ENCODE data around the gene SOX5.

The SOX5 gene

DNA sequence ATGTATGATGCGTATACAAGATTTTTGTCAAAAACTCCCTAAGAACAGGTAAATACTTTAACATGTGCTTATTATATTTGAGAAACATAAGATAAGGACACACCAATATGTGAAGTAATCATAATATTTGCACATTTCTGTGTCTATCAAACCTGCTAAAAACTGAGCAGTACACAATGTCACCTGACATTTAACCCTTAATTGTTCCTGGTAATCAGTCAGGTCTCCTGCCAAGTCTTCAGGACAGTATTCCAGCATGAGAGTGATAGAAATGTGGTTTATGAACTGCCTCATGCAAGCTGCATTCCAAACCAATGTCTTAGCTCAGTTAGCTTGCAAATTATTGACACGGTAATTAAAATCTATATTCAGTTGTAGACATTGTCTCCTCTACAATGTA, 4.2 kb downstream of the SOX5 start:
- peaks cover 41% of the 10 kb centered on the region for H3K4me1 Mint-ChIP-seq
- no peak overlapping the region for H3K4me3 Mint-ChIP-seq
- DNase-seq = no peak
- no peaks in the 10 kb centered on the region for H3K9me3 Mint-ChIP-seq
- no peaks in the 10 kb centered on the region for H3K36me3 Mint-ChIP-seq (ENCODE audit: low read depth)
- no peak overlapping the region for H3K27ac Mint-ChIP-seq
- H3K27me3 Mint-ChIP-seq (ENCODE audit: low read depth, poor library complexity) = no peaks in the 10 kb centered on the region
- TF ChIP-seq, protein P1, sequence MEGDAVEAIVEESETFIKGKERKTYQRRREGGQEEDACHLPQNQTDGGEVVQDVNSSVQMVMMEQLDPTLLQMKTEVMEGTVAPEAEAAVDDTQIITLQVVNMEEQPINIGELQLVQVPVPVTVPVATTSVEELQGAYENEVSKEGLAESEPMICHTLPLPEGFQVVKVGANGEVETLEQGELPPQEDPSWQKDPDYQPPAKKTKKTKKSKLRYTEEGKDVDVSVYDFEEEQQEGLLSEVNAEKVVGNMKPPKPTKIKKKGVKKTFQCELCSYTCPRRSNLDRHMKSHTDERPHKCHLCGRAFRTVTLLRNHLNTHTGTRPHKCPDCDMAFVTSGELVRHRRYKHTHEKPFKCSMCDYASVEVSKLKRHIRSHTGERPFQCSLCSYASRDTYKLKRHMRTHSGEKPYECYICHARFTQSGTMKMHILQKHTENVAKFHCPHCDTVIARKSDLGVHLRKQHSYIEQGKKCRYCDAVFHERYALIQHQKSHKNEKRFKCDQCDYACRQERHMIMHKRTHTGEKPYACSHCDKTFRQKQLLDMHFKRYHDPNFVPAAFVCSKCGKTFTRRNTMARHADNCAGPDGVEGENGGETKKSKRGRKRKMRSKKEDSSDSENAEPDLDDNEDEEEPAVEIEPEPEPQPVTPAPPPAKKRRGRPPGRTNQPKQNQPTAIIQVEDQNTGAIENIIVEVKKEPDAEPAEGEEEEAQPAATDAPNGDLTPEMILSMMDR (IDR thresholded peaks at IDR 0.05) = no peak

- peak; percentile 15 for DNase-seq
- no peaks in the 10 kb centered on the region for H3K36me3 Mint-ChIP-seq (ENCODE audit: low read depth)
- H3K4me1 Mint-ChIP-seq = peaks cover 41% of the 10 kb centered on the region
- H3K27ac Mint-ChIP-seq = peak overlapping the region; percentile 10
- no peaks in the 10 kb centered on the region for H3K27me3 Mint-ChIP-seq (ENCODE audit: low read depth, poor library complexity)
- no peaks in the 10 kb centered on the region for H3K9me3 Mint-ChIP-seq
- peak overlapping the region; percentile 23 for H3K4me3 Mint-ChIP-seq
- TF ChIP-seq, protein P1 (IDR thresholded peaks at IDR 0.05) = no peak
Measured at GRCh38 chr12:23944067-23944466, 5.4 kb downstream of the SOX5 start.

DNA sequence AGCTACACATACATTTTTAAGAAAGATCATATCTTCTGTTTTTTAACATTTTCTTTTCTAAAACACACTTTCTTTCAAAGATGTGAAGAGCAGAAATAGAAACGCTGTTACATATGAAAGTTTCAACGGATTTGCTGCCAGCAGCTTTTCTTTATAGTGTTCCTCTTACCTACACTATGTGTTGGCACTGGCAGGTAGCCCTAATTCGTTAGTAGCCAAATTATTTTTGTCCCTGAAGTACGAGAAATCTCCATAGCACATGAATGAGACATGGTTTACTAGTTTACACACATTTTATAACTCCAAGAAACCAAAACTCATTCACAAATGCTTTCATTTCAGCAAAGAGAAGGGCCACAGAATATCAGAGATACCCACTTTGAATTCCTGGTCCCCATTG, 6.6 kb downstream of the SOX5 start:
- TF ChIP-seq, protein P1 (IDR thresholded peaks at IDR 0.05) = no peak
- no peak overlapping the region for H3K27ac Mint-ChIP-seq
- no peaks in the 10 kb centered on the region for H3K9me3 Mint-ChIP-seq
- H3K4me3 Mint-ChIP-seq = no peak overlapping the region
- H3K36me3 Mint-ChIP-seq (ENCODE audit: low read depth) = no peaks in the 10 kb centered on the region
- H3K27me3 Mint-ChIP-seq (ENCODE audit: low read depth, poor library complexity) = no peaks in the 10 kb centered on the region
- DNase-seq = no peak
- peaks cover 41% of the 10 kb centered on the region for H3K4me1 Mint-ChIP-seq

DNA sequence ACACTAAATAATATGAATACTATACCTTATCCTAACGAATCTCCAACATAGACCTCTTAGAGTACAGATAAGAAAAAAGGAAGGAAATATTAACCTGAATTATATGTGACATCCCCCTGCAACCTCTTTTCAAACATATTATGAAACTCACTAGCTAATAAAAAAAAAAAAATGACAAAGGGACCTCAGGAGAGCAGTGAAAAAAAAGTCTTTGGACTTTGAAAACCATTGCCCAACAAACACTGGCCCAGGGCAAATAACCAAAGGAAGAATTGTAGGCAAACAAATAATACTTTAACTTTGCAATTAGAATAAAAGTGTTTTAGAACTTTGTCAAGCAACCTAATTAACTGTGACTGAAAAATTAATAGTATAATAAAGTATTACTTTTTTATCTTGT, 7.7 kb downstream of the SOX5 start:
- TF ChIP-seq, protein P1 (IDR thresholded peaks at IDR 0.05) = no peak
- Mint-ChIP-seq H3K4me3 (no peak overlapping the region), H3K36me3 (ENCODE audit: low read depth) (no peaks in the 10 kb centered on the region), H3K27me3 (ENCODE audit: low read depth, poor library complexity) (no peaks in the 10 kb centered on the region), H3K9me3 (no peaks in the 10 kb centered on the region), H3K4me1 (peaks cover 31% of the 10 kb centered on the region), H3K27ac (no peak overlapping the region)
- no peak for DNase-seq

GRCh38 chr12:23938422-23938821, 11.0 kb downstream of the SOX5 start:
- no peak for DNase-seq
- Mint-ChIP-seq H3K9me3 (no peaks in the 10 kb centered on the region), H3K4me1 (peaks cover 13% of the 10 kb centered on the region), H3K4me3 (no peak overlapping the region), H3K36me3 (ENCODE audit: low read depth) (no peaks in the 10 kb centered on the region), H3K27ac (no peak overlapping the region), H3K27me3 (ENCODE audit: low read depth, poor library complexity) (no peaks in the 10 kb centered on the region)
- TF ChIP-seq, protein P1 (IDR thresholded peaks at IDR 0.05) = no peak

DNA sequence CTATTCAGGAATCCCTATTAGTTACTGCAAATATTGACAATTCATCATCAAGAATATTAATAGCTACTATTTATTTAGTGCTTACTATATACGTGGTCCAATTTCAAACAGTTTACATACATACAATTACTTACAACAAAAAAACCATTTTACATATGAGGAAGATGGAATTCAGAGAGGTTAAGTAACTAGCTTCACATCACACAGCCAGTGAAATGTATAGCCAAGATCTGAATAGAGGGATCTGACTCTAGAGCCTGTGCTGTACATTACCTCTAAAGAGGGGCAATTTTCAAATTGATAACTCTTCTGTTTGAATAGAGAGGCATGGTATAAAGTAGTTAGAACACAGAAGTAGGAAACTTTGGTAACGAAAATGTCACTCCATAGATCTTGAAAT, 18.3 kb downstream of the SOX5 start:
- Mint-ChIP-seq H3K4me1 (peaks cover 5% of the 10 kb centered on the region), H3K4me3 (no peak overlapping the region), H3K36me3 (ENCODE audit: low read depth) (no peaks in the 10 kb centered on the region), H3K27me3 (ENCODE audit: low read depth, poor library complexity) (no peaks in the 10 kb centered on the region), H3K27ac (no peak overlapping the region), H3K9me3 (no peaks in the 10 kb centered on the region)
- no peak for DNase-seq
- TF ChIP-seq, protein P1 (IDR thresholded peaks at IDR 0.05) = no peak

Data from nephron progenitor cell (in vitro differentiated cells).